Peyer's patch (tissue), 4 donors: ENCODE measurements around the gene MAGI2. TPM values are rescaled to one million over a fixed set of nuclear protein-coding genes. Genes with fewer than 3 reads are reported as not detected.

ENCODE experiments used
- DNase-seq, 3 donors: peaks; one replicate each; pipeline ENCODE4 v3.0.0-alpha.2; 2017 to 2019
- H3K27ac ChIP-seq, 4 donors: fragments of 200-600 bp; sonication (generic); one replicate each; pipeline ENCODE4 v1.5.1; 2016 to 2019
- H3K27me3 ChIP-seq, 2 donors: fragments of 200-600 bp; sonication (generic); one replicate each; pipeline ENCODE4 v1.5.1; 2019
- H3K36me3 ChIP-seq, 3 donors: fragments of 200-600 bp; sonication (generic); one replicate each; pipeline ENCODE4 v1.5.1; 2016 to 2019
- H3K4me1 ChIP-seq, 4 donors: fragments of 200-600 bp; sonication (generic); one replicate each; pipeline ENCODE4 v1.5.1; 2016 to 2019
- H3K4me3 ChIP-seq, 4 donors: fragments of 200-600 bp; sonication (generic); 1 replicate in 3 of 4; 2 replicates in 1 of 4; pipeline ENCODE4 v1.5.1; 2016 to 2019; ENCODE audit warnings: mild to moderate bottlenecking in 1 of 4
- H3K9me3 ChIP-seq, 4 donors: fragments of 200-600 bp; sonication (generic); one replicate each; pipeline ENCODE4 v1.5.1; 2016 to 2019; ENCODE audit warnings: mild to moderate bottlenecking in 1 of 4
- POLR2A ChIP-seq, 2 donors: fragments of 450-650 bp; IDR thresholded peaks; one replicate each; pipeline ENCODE4 v1.5.1; 2017; ENCODE audit warnings: antibody characterized with exemption in 2 of 2, mild to moderate bottlenecking in 2 of 2, moderate library complexity in 2 of 2
- total RNA-seq, 4 donors: library from RNA; depleted of rRNA; stranded (reverse); fragments of >200 nt; gene quantifications; one replicate each; pipeline ENCODE4 v1.1.0, GENCODE V29; 2016
- TF ChIP-seq, protein P1 (sequence below), 6 experiments: fragments of 450-650 bp in 4 of 6; fragments of 200-600 bp in 2 of 6; sonication (generic) in 1 of 6; IDR thresholded peaks; one replicate each; pipeline ENCODE4 v1.5.1; 2017 to 2019; ENCODE audit warnings: antibody characterized with exemption in 6 of 6, mild to moderate bottlenecking in 3 of 6, moderate library complexity in 1 of 6

The MAGI2 gene
- total RNA-seq, 4 donors from 2014 or later = 1.6 to 12.4 (median 2.8) TPM

DNA sequence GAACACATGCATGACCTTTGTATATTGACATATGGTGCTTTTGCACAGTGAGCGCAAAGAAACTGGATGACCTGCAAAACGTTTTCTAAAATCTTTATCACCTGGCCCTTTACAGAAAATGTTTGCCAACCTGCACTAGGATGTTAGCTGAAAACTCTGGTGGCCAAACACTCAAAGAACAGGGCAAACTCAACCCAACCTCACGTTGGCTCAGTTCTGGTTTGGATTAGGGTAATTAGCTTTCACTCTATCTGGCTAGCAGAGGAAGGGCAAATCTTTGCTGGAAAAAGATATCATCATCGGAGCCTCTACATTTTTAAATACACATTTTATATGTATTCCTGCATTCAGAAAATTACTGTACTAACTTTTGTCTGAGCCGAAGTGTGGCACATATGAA lies 966.0 kb downstream of the MAGI2 start:
- Histone ChIP-seq H3K27ac (no peak overlapping the region), H3K9me3 (no peaks in the 10 kb centered on the region), H3K36me3 (no peaks in the 10 kb centered on the region), H3K27me3 (no peaks in the 10 kb centered on the region), H3K4me3 (no peak overlapping the region), H3K4me1 (no peaks in the 10 kb centered on the region)
- TF ChIP-seq, protein P1, sequence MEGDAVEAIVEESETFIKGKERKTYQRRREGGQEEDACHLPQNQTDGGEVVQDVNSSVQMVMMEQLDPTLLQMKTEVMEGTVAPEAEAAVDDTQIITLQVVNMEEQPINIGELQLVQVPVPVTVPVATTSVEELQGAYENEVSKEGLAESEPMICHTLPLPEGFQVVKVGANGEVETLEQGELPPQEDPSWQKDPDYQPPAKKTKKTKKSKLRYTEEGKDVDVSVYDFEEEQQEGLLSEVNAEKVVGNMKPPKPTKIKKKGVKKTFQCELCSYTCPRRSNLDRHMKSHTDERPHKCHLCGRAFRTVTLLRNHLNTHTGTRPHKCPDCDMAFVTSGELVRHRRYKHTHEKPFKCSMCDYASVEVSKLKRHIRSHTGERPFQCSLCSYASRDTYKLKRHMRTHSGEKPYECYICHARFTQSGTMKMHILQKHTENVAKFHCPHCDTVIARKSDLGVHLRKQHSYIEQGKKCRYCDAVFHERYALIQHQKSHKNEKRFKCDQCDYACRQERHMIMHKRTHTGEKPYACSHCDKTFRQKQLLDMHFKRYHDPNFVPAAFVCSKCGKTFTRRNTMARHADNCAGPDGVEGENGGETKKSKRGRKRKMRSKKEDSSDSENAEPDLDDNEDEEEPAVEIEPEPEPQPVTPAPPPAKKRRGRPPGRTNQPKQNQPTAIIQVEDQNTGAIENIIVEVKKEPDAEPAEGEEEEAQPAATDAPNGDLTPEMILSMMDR (IDR thresholded peaks at IDR 0.05) = no peak
- TF ChIP-seq POLR2A (IDR thresholded peaks at IDR 0.05) = no peak
- DNase-seq = no peak

DNA sequence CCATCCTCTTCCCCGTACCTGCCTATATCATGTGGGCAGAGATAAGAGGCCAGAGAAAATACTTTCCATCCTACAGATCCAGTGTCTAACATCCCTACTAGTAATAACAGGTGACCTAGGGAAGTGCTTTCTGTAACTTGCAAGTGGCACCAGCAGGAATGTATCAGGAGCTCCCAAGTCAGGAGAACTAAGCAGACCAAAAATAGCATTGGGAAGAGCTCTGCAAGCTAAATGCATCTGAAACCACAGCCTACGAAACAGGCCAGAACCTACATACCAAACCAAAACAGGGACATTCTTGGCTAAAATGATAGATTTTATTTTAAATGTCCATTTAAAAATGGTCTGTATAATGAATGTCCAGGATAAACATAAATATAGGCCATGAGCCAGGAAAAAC lies 974.1 kb downstream of the MAGI2 start:
- Histone ChIP-seq H3K27me3 (no peaks in the 10 kb centered on the region), H3K27ac (no peak overlapping the region), H3K9me3 (no peaks in the 10 kb centered on the region), H3K4me3 (no peak overlapping the region), H3K4me1 (no peaks in the 10 kb centered on the region), H3K36me3 (no peaks in the 10 kb centered on the region)
- TF ChIP-seq, protein P1 (IDR thresholded peaks at IDR 0.05) = no peak
- no peak for TF ChIP-seq POLR2A (IDR thresholded peaks at IDR 0.05)
- no peak for DNase-seq

DNA sequence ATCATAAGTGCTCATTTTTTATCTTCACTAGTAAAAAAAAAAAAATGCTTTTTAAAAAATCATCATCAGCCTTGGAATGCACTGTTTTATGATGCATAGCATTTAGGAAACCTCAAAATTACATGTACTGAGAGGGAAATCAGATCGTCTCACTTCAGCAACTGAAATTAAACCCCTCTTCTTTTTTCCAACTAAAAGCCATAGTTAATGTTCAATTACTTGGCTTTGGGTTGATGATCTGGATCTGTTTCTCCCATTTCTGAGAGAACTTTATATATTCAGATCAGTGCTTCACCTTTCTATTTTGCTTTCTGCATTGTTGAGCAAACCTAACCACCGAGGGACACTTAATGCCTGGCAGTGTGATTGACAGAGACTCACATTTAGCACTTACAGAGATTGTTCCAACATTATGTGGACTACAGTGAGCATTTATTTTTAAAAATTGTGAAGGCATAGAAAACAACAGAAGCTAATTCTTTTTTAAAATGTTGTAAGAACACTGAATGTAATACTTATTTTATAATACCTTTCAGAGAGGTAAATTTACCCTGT lies 976.5 kb downstream of the MAGI2 start:
- H3K9me3 ChIP-seq = no peaks in the 10 kb centered on the region
- H3K4me1 ChIP-seq = no peaks in the 10 kb centered on the region
- H3K4me3 ChIP-seq = no peak overlapping the region
- no peak overlapping the region for H3K27ac ChIP-seq
- H3K27me3 ChIP-seq = no peaks in the 10 kb centered on the region
- TF ChIP-seq POLR2A (IDR thresholded peaks at IDR 0.05) = no peak
- TF ChIP-seq, protein P1 (IDR thresholded peaks at IDR 0.05) = no peak
- DNase-seq = no peak
- H3K36me3 ChIP-seq = no peaks in the 10 kb centered on the region

DNA sequence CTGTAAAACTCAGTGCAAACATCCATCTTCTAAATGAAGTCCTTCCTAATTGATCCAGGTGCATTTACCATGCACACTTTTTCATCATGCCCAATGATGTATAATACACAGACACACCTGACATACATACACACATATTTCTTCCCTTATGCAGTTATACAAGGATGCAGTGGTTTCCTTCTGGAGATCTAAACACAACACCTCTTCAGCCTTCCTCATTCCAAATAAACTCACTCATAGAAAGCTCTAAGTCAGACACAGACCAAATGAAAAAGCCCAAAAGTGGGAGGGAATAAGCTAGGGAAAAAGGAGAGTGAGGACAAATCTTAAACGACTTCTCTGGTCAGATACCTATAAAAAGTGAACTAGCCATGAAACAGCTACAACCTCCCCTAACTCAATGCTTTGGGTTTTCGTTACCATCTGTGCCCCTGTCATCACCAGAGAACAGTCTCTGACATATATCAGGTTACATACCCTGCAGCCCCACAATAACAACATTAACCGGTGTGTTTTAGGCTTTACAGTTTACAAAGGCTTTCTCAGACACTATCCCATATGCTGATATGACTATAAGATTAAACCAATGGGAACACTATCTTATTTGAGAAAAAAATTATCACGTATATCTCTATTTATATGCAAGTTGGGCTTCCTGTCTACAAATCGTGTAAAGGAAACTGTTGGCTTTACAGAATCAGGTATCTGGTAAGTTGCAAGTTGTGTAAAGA lies 979.7 kb downstream of the MAGI2 start:
- Histone ChIP-seq H3K4me3 (no peak overlapping the region), H3K9me3 (no peaks in the 10 kb centered on the region), H3K27ac (no peak overlapping the region), H3K36me3 (no peaks in the 10 kb centered on the region), H3K4me1 (no peaks in the 10 kb centered on the region), H3K27me3 (no peaks in the 10 kb centered on the region)
- TF ChIP-seq POLR2A (IDR thresholded peaks at IDR 0.05) = no peak
- TF ChIP-seq, protein P1 (IDR thresholded peaks at IDR 0.05) = no peak
- DNase-seq = no peak

DNA sequence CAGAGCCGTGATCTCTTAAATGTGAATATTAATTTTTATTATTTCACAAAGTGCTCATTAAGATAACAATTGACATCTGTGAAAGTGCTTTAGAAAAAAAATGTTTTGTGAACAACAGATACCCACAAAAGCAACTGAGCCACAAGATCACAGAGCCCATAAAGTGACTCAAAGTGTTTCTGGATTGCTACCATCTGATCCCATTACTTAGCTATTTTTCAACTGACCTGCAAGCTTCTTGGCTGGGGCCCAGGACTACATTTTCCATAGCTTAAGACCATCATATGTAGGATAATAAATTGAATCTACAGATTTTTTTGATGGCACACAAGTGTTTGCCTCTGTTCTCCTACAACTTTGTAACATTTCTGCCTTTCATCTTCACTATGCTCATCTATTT lies 980.4 kb downstream of the MAGI2 start:
- Histone ChIP-seq H3K36me3 (no peaks in the 10 kb centered on the region), H3K4me1 (no peaks in the 10 kb centered on the region), H3K27ac (no peak overlapping the region), H3K4me3 (no peak overlapping the region), H3K9me3 (no peaks in the 10 kb centered on the region), H3K27me3 (no peaks in the 10 kb centered on the region)
- no peak for DNase-seq
- TF ChIP-seq POLR2A (IDR thresholded peaks at IDR 0.05) = no peak
- TF ChIP-seq, protein P1 (IDR thresholded peaks at IDR 0.05) = no peak
